DMS114 treated with DMSO at 0.1 percent for 48 hours (cell line): ENCODE results near the gene COBLL1.
"Not testable (repeated sequence)": the region's sequence is repeated elsewhere in the genome, so short reads cannot be mapped to it uniquely, and the experiment has no call there.

ENCODE experiments used
- DNase-seq: peaks from one replicate; lab custom pipeline; 2025; ENCODE audit not compliant: unreplicated experiment; lab: John Stamatoyannopoulos, UW

The COBLL1 gene

GRCh38 chr2:164789968-164790367 lies 51.7 kb downstream of the COBLL1 start:
- DNase-seq, result no peak

GRCh38 chr2:164786787-164787186 lies 54.8 kb downstream of the COBLL1 start:
- DNase-seq, result no peak

- no peak for DNase-seq
Measured at GRCh38 chr2:164785457-164785856, 56.2 kb downstream of the COBLL1 start.

- DNase-seq, result no peak
Measured at GRCh38 chr2:164784376-164784775, 57.2 kb downstream of the COBLL1 start.

GRCh38 chr2:164782323-164782722 lies 59.3 kb downstream of the COBLL1 start:
- no peak for DNase-seq

GRCh38 chr2:164781394-164781793 lies 60.2 kb downstream of the COBLL1 start:
- no peak for DNase-seq

- no peak for DNase-seq
Measured at GRCh38 chr2:164780611-164781178, 60.9 kb downstream of the COBLL1 start.

- no peak for DNase-seq
Measured at GRCh38 chr2:164779383-164780057, 62.1 kb downstream of the COBLL1 start.

- no peak for DNase-seq
Measured at GRCh38 chr2:164778723-164779122, 62.9 kb downstream of the COBLL1 start.

- no peak for DNase-seq
Measured at GRCh38 chr2:164777847-164778461, 63.7 kb downstream of the COBLL1 start.

- DNase-seq, result no peak
Measured at GRCh38 chr2:164773635-164774034, 68.0 kb downstream of the COBLL1 start.

GRCh38 chr2:164773091-164773490 lies 68.5 kb downstream of the COBLL1 start:
- no peak for DNase-seq

GRCh38 chr2:164771897-164772296 lies 69.7 kb downstream of the COBLL1 start:
- DNase-seq, result no peak

- no peak for DNase-seq
Measured at GRCh38 chr2:164770421-164770916, 71.2 kb downstream of the COBLL1 start.

GRCh38 chr2:164766954-164767320 lies 74.7 kb downstream of the COBLL1 start:
- DNase-seq, result no peak

- no peak for DNase-seq
Measured at GRCh38 chr2:164766216-164766953, 75.2 kb downstream of the COBLL1 start.

- no peak for DNase-seq
Measured at GRCh38 chr2:164764996-164765395, 76.6 kb downstream of the COBLL1 start.

- no peak for DNase-seq
Measured at GRCh38 chr2:164764474-164764873, 77.1 kb downstream of the COBLL1 start.

- DNase-seq, result no peak
Measured at GRCh38 chr2:164763431-164763830, 78.2 kb downstream of the COBLL1 start.

- no peak for DNase-seq
Measured at GRCh38 chr2:164761737-164762460, 79.7 kb downstream of the COBLL1 start.

GRCh38 chr2:164761201-164761600 lies 80.4 kb downstream of the COBLL1 start:
- not testable (repeated sequence) for DNase-seq
